Measurements from ENCODE around the gene UBE2Z.
"Not testable (repeated sequence)": the region's sequence is repeated elsewhere in the genome, so short reads cannot be mapped to it uniquely, and the experiment has no call there.

Gene UBE2Z

GRCh38 chr17:48915459-48916282, 7.5 kb downstream of the UBE2Z start:
- Histone ChIP-seq H3K9me3 (ENCODE audit: control insufficient read depth, insufficient read depth, low read length) (no peaks in the 10 kb centered on the region), H3K36me3 (ENCODE audit: insufficient read depth, low read length) (peaks cover 81% of the 10 kb centered on the region), H3K9ac (ENCODE audit: low read depth, low read length) (no peak overlapping the region), H3K4me1 (ENCODE audit: insufficient read depth, low read length) (peaks cover 5% of the 10 kb centered on the region)

DNA sequence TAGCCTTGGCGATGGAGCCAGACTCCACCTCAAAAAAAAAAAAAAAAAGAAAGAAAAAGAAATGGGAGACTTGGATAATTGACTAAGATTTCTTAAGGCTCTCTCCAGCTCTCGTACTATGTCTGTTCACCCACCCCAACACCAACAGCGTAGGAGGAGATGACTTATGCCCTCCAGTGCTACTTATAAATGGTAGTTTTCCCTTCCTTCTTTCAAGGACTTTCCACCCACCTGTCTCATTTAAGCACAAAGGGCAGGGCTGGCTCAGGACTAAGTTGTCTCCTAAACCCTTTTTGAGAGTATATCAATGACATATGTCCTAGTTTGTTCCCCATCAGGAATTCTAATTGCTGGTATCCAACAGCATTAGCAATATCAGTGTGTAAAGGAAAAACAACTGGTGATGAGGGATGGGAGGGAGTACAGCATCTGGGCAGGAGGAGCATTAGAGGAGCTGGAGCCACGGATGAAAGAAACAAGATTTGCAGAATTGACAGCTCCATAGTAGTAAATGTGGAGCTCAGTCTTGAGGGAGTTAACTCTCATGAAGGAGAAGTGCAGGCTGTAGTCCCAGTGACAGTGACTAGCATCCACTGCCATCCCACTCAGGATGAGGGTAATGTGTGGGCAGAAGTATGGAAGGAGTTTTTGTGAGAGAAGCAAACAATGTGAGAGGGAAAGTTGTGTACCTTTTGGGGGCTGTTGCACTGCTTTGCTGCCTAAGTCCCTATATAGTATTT, 17.2 kb downstream of the UBE2Z start:
- Histone ChIP-seq H3K36me3 (ENCODE audit: insufficient read depth, low read length) (peaks cover 64% of the 10 kb centered on the region), H3K9me3 (ENCODE audit: control insufficient read depth, insufficient read depth, low read length) (no peaks in the 10 kb centered on the region), H3K9ac (ENCODE audit: low read depth, low read length) (no peak overlapping the region), H3K4me1 (ENCODE audit: insufficient read depth, low read length) (no peaks in the 10 kb centered on the region)

- Histone ChIP-seq H3K9ac (ENCODE audit: low read depth, low read length) (no peak overlapping the region), H3K36me3 (ENCODE audit: insufficient read depth, low read length) (peaks cover 63% of the 10 kb centered on the region), H3K4me1 (ENCODE audit: insufficient read depth, low read length) (no peaks in the 10 kb centered on the region), H3K9me3 (ENCODE audit: control insufficient read depth, insufficient read depth, low read length) (no peaks in the 10 kb centered on the region)
These were observed 17.8 kb downstream of the UBE2Z start for GRCh38 chr17:48925991-48926342.

DNA sequence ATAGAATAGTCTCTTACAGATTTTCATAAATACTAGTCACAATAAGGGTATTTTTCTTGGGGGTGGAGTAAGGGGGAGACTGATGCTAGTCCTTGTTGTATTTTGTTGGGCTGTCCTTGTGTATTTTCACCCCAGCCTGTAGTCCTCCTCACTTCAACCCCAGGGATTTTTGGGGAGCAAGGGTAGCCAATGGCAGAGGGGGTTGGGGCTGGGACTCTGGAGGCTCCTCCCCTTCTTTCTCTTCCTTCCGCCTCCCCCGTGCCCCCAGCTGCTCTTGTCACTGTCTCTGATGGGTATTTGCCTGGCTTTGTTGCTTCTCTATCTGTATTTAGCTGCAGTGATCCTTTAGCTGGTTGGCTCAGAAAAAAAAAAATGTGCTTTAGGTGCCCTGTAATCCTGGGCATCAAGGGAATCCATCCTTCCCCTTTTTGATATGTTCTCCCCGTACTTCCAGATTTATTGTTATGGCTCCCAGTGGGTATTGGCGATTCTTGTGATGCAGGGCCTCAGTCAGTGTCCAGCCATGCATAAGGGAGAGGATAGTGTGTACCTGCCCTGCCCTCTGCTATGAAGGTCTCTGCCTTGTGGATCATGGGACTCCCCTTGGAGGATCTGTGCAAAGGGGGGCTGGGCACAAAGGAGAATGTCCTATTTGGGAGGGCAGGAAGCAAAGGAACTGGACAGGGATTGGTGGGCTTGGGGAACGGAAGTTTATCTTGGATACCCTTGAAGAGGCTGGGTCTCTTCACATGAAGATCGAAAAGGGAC, 20.0 kb downstream of the UBE2Z start:
- H3K4me1 ChIP-seq (ENCODE audit: insufficient read depth, low read length): no peaks in the 10 kb centered on the region
- H3K36me3 ChIP-seq (ENCODE audit: insufficient read depth, low read length): peaks cover 63% of the 10 kb centered on the region
- no peak overlapping the region for H3K9ac ChIP-seq (ENCODE audit: low read depth, low read length)
- H3K9me3 ChIP-seq (ENCODE audit: control insufficient read depth, insufficient read depth, low read length): no peaks in the 10 kb centered on the region

DNA sequence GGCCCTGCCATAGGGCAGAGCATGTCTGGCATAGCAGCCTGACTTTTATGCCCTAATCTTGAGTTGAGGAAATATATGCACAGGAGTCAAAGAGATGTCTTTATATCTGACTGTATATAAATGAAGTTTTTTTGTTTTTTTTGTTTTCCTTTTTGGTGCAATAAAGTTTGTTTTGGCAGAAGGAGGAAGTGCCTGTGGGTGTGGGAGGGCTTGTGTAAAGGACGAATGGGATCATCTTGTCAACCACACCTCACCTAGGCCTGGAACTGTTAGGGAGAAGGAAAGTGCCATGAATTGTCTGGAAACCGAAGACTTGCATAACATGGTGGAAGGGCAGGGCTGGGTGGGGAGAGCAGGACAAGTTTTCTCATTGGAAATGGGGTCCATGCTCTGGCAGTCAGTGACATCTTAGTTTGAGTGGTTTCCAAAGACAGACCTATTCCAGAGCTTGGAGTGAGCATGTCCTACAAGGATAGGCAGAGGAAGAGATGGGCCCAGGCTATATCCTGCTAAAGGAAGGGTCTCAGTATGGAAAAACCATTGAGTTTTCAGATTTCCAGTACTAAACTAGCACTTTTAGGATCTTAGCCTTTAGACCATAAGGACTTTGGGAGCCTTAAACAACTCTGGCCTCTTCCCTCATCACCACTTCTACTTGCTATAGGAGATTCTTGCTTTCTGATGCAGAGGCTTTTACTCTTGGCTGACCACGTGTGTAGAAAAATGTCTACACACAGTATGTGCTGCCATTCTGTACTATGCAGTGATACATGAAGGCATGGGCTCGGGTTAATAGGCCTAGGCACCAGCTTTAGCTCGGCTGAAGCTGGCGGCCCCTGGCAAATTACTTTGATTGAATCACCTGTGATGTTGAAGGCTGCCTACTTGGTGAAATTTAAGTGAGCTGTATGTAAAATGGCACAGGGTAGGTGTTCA, 20.9 kb downstream of the UBE2Z start:
- Histone ChIP-seq H3K9me3 (ENCODE audit: control insufficient read depth, insufficient read depth, low read length) (no peaks in the 10 kb centered on the region), H3K4me1 (ENCODE audit: insufficient read depth, low read length) (no peaks in the 10 kb centered on the region), H3K9ac (ENCODE audit: low read depth, low read length) (no peak overlapping the region), H3K36me3 (ENCODE audit: insufficient read depth, low read length) (peaks cover 65% of the 10 kb centered on the region)

- H3K36me3 ChIP-seq (ENCODE audit: insufficient read depth, low read length): peaks cover 63% of the 10 kb centered on the region
- H3K9me3 ChIP-seq (ENCODE audit: control insufficient read depth, insufficient read depth, low read length): no peaks in the 10 kb centered on the region
- no peak overlapping the region for H3K9ac ChIP-seq (ENCODE audit: low read depth, low read length)
- H3K4me1 ChIP-seq (ENCODE audit: insufficient read depth, low read length): no peaks in the 10 kb centered on the region
These were observed 21.6 kb downstream of the UBE2Z start for GRCh38 chr17:48929812-48930165.

DNA sequence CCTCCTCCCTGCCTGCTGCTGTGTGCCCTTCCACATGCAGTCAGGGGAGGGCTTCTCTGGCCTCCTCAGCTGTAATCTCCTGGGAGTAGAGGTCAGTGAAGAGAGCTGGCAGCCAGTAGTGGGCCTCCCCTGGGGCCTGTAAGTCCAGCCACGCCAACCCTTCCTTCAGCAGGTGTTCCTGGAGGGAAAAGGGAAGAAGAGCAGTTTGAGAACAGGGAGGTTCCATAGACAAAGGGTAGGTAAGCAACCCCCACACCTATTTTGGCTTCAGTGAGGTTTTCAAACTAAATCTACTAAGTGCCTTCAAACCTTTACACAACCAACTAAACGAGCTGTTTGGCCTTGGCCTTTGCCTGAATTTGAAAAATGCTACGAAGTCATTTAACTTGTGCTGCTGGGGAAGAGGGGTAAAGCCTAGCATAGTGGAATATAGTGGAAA, 22.2 kb downstream of the UBE2Z start:
- no peak overlapping the region for H3K9ac ChIP-seq (ENCODE audit: low read depth, low read length)
- H3K36me3 ChIP-seq (ENCODE audit: insufficient read depth, low read length): peaks cover 61% of the 10 kb centered on the region
- H3K9me3 ChIP-seq (ENCODE audit: control insufficient read depth, insufficient read depth, low read length): no peaks in the 10 kb centered on the region
- H3K4me1 ChIP-seq (ENCODE audit: insufficient read depth, low read length): no peaks in the 10 kb centered on the region

DNA sequence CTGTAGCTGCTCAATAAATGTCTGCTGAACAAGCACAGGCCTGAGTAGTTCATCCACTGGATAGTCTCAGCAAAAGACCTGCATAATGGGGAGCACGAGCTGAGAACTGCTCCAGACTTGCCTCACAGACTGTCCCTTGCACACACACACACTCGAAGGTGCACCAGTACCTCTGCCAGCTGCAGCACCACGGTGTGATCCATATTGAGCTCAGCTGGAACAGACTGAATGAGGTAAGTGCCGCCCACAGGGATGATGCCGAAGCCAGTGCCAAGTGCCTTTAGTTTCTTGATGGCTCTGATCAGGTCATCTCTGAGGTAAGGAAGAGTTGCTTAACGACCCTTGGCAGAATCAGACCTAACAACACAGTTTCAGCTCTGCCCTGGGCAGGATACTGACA, 24.8 kb downstream of the UBE2Z start:
- no peaks in the 10 kb centered on the region for H3K9me3 ChIP-seq (ENCODE audit: control insufficient read depth, insufficient read depth, low read length)
- no peaks in the 10 kb centered on the region for H3K4me1 ChIP-seq (ENCODE audit: insufficient read depth, low read length)
- peaks cover 68% of the 10 kb centered on the region for H3K36me3 ChIP-seq (ENCODE audit: insufficient read depth, low read length)
- no peak overlapping the region for H3K9ac ChIP-seq (ENCODE audit: low read depth, low read length)

DNA sequence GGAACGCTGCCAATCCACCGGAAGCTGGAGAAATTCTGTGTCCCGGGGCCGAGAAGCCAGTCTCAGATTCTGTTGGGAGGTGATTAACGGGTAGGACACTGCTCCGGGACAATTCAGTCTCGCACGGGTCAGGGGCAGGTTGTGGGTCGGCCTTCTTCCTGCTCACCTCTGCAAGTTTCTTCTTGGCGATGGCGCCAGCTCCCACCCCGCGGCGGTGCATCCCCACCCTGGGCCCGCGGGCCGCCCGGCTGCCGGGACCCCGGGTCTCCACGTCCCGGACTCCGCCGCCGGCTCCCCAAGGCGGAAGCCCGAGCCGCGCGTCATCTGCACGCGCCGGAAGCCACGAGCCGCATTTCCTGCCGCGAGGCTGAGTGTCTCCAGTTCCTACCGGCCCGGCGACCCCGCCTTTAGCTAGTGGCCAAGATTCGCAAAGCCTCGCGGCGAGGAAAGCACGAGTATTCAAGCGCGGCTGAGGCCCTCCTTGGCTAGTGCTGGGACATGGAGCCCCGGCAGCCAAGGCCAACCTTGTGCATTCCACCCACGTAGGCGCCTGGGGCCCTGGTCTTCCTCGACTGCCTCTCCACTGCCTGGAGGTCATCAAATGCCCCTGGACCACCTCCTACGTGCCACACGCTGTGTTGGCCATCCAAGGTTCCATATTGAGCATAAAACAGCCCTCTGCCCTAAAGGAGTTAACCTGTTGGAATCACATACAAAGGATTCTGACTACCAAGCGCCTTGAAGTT, 36.5 kb downstream of the UBE2Z start, which contains the start of gene SNF8:
TSS of gene SNF8 (minus strand) at position 328 of the 746 bp plus-strand sequence. CDS start at position 220, 108 bp downstream.
- Histone ChIP-seq H3K9me3 (ENCODE audit: control insufficient read depth, insufficient read depth, low read length) (no peaks in the 10 kb centered on the region), H3K36me3 (ENCODE audit: insufficient read depth, low read length) (peaks cover 5% of the 10 kb centered on the region; the same call in 1 of the 2 replicates), H3K9ac (ENCODE audit: low read depth, low read length) (peak within 1 kb of the TSS; percentile 78), H3K4me1 (ENCODE audit: insufficient read depth, low read length) (0 out of 2 replicates have a peak, but pooled peaks cover 4% of the 10 kb centered on the region)

DNA sequence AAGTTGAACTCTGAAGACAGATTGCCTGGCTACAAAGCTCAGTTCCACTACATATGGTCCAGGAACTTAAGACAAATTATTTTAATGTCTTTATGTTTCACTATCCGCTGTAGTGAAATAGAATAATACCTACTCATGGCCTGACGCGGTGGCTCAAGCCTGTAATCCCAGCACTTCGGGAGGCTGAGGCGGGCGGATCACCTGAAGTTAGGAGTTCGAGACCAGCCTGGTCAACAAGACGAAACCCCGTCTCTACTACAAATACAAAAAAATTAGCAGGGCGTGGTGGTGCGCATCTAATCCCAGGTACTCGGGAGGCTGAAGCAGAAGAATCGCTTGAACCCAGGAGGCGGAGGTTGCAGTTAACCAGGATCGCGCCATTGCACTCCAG, 37.0 kb downstream of the UBE2Z start:
- not testable (repeated sequence) for H3K36me3 ChIP-seq (ENCODE audit: insufficient read depth, low read length); H3K4me1 ChIP-seq (ENCODE audit: insufficient read depth, low read length); H3K9me3 ChIP-seq (ENCODE audit: control insufficient read depth, insufficient read depth, low read length)
- H3K9ac ChIP-seq (ENCODE audit: low read depth, low read length): peak overlapping the region; percentile 78

GRCh38 chr17:48951572-48951971, 43.4 kb downstream of the UBE2Z start:
- Histone ChIP-seq H3K9me3 (ENCODE audit: control insufficient read depth, insufficient read depth, low read length) (no peaks in the 10 kb centered on the region), H3K4me1 (ENCODE audit: insufficient read depth, low read length) (peaks cover 18% of the 10 kb centered on the region), H3K9ac (ENCODE audit: low read depth, low read length) (no peak overlapping the region), H3K36me3 (ENCODE audit: insufficient read depth, low read length) (no peaks in the 10 kb centered on the region)

DNA sequence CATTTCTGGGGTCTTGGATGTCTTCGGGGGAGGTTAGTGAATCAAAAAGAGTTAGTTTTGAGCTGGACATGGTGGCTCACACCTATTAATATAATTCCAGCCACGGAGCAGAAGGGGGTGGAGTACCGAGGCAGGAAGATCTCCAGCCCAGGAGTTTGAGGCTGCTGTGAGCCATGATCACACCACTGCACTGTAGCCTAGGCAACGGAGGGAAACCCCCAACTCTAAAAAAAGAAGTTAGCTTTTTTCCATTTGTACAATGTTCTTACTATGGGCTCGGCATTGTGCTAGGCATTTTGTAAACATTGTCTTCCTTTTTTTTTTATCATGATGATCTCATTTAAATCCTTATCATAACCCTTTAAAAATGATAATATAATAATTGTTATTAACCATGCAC, 44.7 kb downstream of the UBE2Z start:
- Histone ChIP-seq H3K4me1 (ENCODE audit: insufficient read depth, low read length) (peaks cover 21% of the 10 kb centered on the region), H3K36me3 (ENCODE audit: insufficient read depth, low read length) (no peaks in the 10 kb centered on the region), H3K9me3 (ENCODE audit: control insufficient read depth, insufficient read depth, low read length) (no peaks in the 10 kb centered on the region), H3K9ac (ENCODE audit: low read depth, low read length) (no peak overlapping the region)

- no peaks in the 10 kb centered on the region for H3K36me3 ChIP-seq (ENCODE audit: insufficient read depth, low read length)
- H3K4me1 ChIP-seq (ENCODE audit: insufficient read depth, low read length): peaks cover 21% of the 10 kb centered on the region
- no peak overlapping the region for H3K9ac ChIP-seq (ENCODE audit: low read depth, low read length)
- H3K9me3 ChIP-seq (ENCODE audit: control insufficient read depth, insufficient read depth, low read length): no peaks in the 10 kb centered on the region
These were observed 46.1 kb downstream of the UBE2Z start for GRCh38 chr17:48954300-48954755.
